NOMO-1 treated with DMSO at 0.1 percent for 48 hours (cell line): ENCODE results near the gene TTF2.
A peak's percentile ranks its signal among the peaks of the same experiment; 100 is the strongest.

Experiments
- DNase-seq: peaks from one replicate; lab custom pipeline; 2025; ENCODE audit not compliant: unreplicated experiment; lab: John Stamatoyannopoulos, UW

Gene TTF2

GRCh38 chr1:117059678-117060440, at the start of gene TTF2:
Gene TTF2, plus strand, starts transcription at chr1:117060326. Its CDS starts 21 bp downstream, at chr1:117060347.
- DNase-seq: peak; percentile 100

- no peak for DNase-seq
Observed at GRCh38 chr1:117011334-117011733, 48.8 kb upstream of the TTF2 start.

DNA sequence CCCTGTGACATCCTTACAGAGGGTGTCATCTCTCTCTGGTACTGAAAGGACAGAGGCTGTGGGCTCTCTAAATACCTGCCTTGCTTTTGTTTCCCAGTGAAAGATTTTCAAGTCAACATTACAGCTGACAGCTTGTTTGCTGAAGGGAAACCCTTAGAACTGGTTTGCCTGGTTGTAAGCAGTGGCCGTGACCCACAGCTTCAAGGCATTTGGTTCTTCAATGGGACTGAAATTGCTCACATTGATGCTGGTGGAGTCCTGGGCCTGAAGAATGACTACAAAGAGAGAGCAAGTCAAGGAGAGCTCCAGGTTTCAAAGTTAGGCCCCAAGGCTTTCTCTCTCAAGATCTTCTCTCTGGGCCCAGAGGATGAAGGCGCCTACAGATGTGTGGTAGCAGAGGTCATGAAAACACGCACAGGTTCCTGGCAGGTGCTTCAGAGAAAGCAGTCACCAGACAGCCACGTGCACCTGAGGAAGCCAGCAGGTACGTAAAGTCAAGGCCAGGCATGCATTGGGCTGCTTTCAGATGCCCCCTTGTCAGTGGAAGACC, 46.7 kb upstream of the TTF2 start:
- no peak for DNase-seq

DNA sequence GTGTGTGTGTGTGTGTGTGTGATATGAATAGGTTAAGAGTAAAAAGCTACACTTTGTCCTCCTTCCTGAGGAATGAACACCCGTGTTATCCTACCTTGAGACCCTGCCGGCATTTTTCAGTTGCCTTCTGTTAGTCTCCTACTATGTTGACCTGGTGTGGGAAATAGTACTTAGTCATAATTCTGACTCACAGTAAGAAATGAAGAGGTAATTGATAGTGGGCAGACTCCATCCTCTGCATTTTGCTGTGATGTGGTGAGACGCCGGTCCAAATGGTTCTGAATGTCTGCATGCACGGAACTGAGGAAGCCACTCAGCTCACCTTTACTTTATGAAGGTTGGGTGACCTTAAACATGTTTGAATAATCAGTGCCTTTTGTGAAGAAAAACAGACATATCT, 45.9 kb upstream of the TTF2 start:
- DNase-seq: no peak

- DNase-seq: no peak
Observed at GRCh38 chr1:117015724-117016123, 44.4 kb upstream of the TTF2 start.

DNA sequence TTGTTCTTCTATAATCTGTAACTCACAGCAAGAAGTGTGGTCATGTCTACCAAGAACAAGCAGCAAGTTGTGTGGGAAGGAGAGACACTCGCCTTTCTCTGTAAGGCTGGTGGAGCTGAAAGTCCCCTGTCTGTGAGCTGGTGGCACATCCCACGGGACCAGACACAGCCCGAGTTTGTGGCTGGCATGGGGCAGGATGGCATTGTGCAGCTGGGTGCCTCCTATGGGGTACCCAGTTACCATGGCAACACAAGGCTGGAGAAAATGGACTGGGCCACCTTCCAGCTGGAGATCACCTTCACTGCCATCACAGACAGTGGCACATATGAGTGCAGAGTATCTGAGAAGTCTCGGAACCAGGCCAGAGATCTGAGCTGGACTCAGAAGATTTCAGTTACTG, 43.1 kb upstream of the TTF2 start:
- DNase-seq: no peak

- DNase-seq: no peak
Observed at GRCh38 chr1:117017648-117018047, 42.5 kb upstream of the TTF2 start.

GRCh38 chr1:117020526-117021156, 39.5 kb upstream of the TTF2 start:
- DNase-seq: no peak

DNA sequence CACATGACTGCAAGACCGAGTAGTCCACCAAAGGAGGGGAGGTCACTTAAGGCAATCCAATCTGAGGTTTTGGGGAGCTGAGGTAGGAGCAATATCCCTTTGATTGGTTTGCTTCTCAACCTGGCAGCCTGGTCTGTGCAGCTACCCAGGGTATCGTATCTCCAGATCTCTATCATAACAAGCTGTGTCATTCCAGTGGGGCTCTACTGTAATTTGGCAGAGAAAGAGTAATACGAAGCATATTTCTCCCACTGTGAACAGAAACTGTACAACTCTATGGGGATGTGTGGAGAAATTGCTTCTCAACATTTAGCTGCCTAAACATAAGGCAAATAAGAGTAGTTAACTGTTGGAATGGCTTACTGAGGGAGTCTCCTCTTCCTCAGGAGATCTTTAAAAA, 38.0 kb upstream of the TTF2 start:
- no peak for DNase-seq

DNA sequence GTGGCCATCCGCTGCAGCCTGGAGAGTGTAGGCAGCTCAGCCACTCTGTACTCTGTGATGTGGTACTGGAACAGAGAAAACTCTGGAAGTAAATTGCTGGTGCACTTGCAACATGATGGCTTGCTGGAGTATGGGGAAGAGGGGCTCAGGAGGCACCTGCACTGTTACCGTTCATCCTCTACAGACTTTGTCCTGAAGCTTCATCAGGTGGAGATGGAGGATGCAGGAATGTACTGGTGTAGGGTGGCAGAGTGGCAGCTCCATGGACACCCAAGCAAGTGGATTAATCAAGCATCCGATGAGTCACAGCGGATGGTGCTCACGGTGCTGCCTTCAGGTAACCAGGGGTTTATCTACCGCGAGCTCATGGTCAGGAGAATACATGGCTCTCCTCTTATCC, 34.6 kb upstream of the TTF2 start:
- no peak for DNase-seq

DNA sequence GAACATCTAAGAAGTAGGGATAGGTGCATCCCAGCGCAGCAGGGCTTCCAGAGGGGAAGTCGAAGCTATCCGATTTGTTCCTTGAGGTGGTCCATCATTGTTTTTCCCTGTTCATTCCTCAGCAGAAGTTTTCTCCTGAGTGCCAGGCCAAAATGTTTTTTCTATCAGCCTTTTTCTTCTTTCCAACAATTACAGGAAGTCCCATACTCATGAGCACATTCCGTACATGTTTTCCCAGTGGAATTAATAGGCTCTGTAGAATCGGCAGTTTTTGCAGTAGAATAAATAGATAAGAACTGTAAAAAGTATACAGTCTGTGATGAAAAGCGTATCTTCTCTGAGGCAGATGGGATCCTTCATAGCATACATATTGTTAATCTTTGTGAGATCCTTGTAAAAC, 33.8 kb upstream of the TTF2 start:
- DNase-seq: no peak

DNA sequence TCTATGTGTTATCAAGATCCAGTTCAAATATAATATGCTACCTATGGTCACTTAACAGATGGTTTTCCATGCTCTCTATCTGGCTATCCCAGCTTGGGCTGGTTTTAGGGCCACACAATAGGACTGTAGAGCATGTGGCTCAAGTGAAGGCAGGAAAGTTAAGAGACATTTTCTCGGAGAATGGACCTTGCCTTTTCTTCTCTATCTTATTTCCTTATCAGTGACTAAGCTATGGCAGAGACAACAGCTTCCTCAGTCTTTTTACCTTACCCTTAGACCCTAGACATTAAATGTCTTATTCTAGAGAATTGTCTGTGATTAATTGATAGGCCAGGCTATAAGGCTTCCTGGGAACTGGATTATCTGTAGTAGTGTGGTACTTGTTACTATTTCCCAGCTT, 30.4 kb upstream of the TTF2 start:
- no peak for DNase-seq

DNA sequence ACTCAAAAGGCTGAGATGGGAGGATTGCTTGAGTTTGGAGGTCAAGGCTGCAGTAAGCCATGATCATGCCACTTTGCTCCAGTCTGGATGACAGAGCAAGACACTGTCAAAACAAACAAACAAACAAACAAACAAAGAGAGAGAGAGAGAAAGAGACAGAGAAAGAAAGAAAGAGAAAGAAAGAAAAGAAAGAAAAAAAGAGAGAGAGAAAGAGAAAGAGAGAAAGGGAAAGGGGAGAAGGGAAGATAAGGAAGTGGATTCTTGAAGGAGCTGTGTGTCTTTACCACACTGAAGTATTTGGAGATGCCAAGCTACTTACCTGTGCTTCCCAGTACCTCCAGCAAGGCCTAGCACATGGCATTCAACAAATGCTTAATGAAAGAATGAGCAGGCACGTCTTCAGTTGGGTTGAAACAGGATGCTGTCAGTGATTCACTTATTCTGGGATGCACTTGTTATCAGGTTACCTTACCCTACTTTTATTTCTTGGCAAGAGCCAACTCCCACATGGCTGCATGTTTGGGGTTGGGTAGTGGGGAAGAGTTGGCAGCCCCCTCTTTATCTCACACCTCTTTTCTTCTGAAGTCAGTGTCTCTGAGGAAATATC, 29.8 kb upstream of the TTF2 start:
- DNase-seq: no peak

DNA sequence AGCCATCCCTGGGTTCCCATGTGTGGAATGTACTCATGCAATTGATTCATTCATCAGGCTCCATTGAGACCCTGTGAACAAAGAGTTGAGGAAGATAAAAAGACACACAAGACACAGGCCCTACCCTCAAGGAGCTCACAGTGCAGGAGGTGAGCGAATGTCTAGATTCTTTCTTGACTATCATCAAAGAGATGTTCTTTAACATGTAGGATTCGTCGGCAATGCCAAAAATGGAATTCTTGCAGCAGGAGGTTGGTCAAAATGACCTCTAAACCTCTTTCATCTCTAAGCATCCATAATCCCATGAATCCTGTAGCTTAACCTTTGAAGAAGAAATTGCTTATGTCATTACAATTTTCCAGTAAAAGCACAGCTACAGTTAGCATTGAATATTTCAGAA, 27.9 kb upstream of the TTF2 start:
- no peak for DNase-seq

DNA sequence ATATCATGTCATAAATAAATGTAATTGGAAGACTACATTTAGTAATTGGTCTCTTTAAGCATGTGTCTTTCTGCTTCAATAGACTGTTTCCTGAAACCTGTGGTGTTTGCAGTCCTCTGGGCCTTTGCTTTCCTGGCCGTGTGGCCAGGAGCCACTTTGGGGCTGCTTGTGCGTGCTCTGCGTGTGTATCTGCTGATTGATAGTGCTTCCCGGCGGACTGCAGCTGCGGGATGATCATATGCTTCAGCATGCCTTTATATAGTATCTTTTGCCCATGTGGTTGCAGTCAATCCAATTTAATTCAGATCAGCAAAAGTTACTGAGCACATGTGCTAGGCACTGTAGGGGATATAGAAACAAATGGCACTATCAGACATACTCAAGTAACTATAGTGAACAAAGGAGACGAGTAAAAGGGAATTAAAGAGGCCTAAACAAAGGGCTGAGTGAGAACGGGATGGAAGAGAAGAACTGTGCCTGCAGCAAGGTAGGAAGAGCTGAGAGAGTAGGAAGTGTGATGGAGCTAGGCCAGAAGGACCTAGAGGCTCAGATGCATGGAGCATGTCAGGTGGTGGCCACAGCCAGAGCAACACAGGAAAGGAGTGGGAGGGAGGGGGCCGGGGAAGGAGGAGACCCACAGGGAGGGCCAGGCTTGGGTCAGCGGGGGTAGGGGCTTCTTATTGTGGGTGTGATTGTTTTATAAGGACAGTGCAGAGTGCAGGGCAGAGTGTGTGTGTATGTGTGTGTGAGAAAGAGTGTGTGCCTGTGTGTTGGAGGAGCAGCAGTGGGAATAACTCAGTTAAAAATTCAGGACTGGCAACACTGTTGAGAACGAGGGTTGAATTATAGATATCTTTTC, 27.2 kb upstream of the TTF2 start:
- DNase-seq: no peak

DNA sequence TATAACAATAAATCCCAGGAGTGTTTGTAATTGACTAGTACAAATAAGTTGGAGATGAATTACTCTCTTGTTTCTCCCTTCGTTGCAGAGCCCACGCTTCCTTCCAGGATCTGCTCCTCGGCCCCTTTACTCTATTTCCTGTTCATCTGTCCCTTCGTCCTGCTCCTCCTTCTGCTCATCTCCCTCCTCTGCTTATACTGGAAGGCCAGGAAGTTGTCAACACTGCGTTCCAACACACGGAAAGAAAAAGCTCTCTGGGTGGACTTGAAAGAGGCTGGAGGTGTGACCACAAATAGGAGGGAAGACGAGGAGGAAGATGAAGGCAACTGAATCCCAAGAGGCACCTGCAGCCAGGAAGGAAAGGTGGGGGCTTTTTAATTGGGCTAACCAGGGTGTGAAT, 26.4 kb upstream of the TTF2 start:
- no peak for DNase-seq

- DNase-seq: no peak
Observed at GRCh38 chr1:117034791-117035290, 25.3 kb upstream of the TTF2 start.

GRCh38 chr1:117036018-117036461, 24.1 kb upstream of the TTF2 start:
- DNase-seq: no peak

GRCh38 chr1:117037802-117038201, 22.3 kb upstream of the TTF2 start:
- DNase-seq: no peak

GRCh38 chr1:117038236-117038635, 21.9 kb upstream of the TTF2 start:
- DNase-seq: no peak

DNA sequence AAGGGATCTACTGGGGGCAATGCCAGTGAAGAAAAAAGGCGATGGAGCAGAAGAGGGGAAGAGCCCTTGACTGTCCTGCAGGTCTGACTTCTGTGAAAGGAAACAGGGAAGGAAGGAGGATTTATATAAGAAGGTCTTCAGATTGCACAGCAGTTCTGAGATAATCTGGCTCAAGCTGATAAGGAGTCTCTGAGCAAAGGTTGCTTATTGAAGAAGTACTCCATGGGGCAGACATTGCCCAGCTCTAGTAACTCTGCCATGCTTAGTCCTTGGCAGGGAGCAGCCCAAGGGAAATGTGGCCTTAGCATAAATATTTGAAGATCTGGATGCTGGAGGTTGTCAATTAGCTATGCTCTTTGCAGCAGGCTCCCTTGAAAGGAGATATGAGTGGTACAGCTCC, 15.9 kb upstream of the TTF2 start:
- no peak for DNase-seq
